HT1080 (cell line): ENCODE data around the gene RBM41. TPM values are rescaled to one million over a fixed set of nuclear protein-coding genes. Genes with fewer than 3 reads are reported as not detected.

Source experiments
- DNase-seq: peaks from one replicate; pipeline ENCODE4 v3.0.0-alpha.2; 2015; ENCODE audit warnings: low read depth
- total RNA-seq: library from RNA; depleted of rRNA; stranded (reverse); fragments of >200 nt; shearing (Covaris generic); gene quantifications from 2 replicates; pipeline ENCODE4 v1.2.3, GENCODE V29; 2014; rRNA removed

The RBM41 gene
- total RNA-seq, 1 experiment from 2014 or later = 8.1 TPM

DNA sequence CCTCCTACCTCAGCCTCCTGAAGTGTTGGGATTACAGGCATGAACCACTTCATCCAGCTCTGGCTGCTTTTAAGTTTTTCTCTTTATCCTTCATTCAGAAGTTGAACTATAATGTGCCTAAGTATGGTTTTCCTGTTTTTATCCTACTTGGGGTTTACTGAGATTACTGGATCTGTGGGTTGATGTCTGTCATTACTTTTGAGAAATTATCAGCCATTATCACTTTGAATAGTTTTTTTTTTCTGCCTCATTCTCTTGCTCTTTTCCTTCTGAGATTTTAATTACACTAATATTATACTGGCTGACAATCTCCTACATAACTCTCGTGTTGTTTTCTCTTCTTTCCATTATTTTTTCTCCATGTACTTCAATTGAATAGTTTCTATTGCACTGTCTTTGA is 71.0 kb downstream of the RBM41 start:
- DNase-seq = no peak

- no peak for DNase-seq
Observed at GRCh38 chrX:107029752-107030151, 88.9 kb downstream of the RBM41 start.

DNA sequence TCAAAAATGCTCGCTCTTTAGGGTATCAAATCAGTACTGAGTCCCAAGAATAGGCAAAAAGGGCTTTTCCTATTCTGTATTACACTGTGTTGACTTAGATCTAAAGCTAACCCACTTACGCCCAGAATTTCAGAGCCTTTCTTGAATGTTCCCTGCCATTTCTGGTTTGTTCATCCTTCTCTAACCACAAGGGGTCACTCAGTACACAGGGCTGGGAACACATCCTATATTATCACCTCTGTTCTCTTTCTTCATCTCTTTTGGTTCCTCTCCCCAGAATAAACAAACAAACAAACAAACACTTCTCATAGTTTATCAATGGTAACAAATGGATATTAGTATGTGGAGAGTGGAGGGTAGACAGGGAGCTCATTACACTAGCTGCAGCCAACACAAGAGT is 93.1 kb downstream of the RBM41 start:
- peak; percentile 1 for DNase-seq

DNA sequence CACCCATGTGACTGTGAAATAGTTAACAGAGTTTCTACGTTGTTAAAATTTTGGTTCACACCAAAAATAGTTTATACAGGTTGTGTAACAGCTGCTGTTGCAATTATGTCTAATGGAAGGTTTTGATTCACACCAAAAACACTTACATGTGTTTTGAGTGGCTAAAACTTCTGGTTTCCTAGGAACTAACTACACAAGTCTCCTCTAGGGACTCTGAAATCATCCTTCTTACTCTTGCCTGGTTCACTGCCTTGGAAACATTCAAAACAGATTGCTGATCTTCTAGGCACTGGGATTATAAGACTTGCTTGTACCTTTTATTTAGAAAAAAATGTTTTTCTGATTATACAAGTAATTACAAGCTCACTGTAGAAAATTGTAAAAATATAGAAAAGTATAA is 103.7 kb downstream of the RBM41 start:
- DNase-seq = no peak

Other genes with a start within 250 kb of the RBM41 start
- gene RIPPLY1, start 215.5 kb downstream of the RBM41 start, total RNA-seq = 0.20 TPM in 1 of 2 replicates, not detected in the other
- 0.03 and 0.10 TPM in 2 replicates for gene CLDN2, start 198.4 kb downstream of the RBM41 start, total RNA-seq
- gene MORC4, start 118.6 kb downstream of the RBM41 start, total RNA-seq = 14.4 and 14.7 TPM in 2 replicates
- gene NUP62CL, start 87.6 kb upstream of the RBM41 start, total RNA-seq = not detected in 2 replicates
- not detected in 2 replicates for gene DNAAF6, start 87.8 kb upstream of the RBM41 start, total RNA-seq